NCI-H1930 (cell line): Measurements from ENCODE around the gene PDE1A.
"Not testable (repeated sequence)": the region's sequence is repeated elsewhere in the genome, so short reads cannot be mapped to it uniquely, and the experiment has no call there.

Source experiments
- DNase-seq, 2 experiments: peaks; one replicate each; lab custom pipeline; 2025; lab: John Stamatoyannopoulos, UW

The PDE1A gene

DNA sequence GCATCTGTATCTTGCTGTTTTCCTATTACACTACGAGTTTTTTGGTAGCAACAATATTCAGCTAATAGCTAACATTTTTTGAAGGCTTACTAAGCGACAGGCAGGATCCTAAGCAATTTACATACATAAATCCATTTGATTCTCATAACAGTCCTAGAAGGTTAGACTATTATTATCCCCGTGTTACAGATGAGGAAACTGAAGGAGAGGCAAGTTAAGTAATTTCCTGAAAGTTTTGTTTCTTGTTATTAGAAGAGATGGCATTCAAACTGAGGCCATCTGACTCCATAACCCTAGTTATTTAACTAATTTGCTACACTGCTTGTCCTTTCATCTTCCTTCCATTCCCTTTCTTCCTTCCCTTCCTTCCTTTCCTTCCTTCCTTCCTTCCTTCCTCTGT, 68.2 kb downstream of the PDE1A start:
- no peak for DNase-seq

DNA sequence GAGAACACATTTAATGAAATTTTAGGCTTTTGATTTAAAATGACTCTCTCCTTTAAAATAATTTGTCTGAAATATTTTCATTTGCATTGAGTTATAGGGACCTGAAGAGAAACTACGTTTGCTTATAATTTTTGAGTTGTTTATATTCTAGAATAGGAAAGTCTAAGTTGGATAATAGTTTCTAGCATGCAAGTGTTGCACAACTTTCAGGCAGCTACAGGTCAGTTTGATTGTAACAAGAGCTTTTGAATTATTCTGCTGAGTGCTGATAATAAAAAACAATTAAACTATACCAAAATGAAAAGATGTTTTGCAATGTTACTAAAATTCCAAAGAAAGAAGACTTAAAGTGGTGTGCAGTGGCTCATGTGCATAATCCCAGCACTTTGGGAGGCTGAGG, 71.0 kb downstream of the PDE1A start:
- DNase-seq = no peak

DNA sequence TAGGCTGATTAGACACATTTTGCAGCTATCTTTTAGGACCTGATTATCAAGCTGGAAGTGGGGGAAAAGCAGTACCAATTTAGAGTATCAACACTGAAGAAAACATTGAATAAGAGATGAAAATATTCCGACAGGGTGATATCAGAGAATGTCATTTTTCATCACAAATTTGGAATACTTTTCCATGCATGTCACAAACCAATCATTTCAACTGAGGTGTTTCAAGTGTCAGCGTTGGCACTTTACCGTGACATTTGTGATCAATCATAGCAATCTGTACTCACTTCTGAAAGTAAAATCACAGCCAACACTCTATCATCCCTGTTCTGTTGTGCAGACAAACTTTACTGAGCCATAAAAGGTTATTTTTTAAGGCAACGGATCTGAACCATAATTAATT, 75.4 kb downstream of the PDE1A start:
- no peak for DNase-seq

DNA sequence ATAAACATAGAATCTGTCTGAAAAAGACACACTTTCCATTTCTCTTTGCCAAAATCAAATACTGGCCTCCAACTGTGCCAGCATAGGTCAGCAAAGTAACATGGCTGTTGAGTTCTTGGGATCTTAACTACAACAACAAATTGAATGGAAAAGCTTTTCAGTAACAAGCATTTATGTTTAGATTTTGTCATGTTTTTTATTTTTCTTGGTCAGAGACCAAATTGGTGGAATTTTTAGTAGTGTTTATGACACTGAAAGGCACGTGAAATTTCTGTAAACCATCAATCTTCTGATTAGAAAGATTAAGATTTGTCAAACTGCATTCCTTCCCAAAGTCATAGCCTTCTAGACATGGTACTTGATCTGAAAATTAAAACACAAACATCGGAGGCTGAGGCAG, 77.6 kb downstream of the PDE1A start:
- DNase-seq = no peak

DNA sequence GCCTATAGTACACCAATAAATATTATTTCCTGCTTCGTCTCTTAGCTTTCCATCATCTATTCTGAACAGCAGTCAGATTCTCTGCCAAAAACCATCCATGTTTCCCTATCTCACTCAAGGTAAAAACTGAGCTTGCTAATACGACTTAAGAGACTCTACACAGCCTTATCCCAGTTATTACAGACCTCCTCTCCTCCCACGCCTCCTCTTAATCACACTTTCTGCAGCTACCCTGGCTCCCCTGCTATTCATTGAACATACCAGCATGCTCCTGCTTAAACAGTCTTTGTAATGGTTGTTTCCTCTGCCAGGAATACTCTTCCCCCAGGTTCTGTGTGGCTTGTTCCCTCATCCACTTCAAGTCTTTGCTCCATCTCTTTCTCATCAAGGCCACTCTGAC, 81.5 kb downstream of the PDE1A start:
- DNase-seq = no peak

DNA sequence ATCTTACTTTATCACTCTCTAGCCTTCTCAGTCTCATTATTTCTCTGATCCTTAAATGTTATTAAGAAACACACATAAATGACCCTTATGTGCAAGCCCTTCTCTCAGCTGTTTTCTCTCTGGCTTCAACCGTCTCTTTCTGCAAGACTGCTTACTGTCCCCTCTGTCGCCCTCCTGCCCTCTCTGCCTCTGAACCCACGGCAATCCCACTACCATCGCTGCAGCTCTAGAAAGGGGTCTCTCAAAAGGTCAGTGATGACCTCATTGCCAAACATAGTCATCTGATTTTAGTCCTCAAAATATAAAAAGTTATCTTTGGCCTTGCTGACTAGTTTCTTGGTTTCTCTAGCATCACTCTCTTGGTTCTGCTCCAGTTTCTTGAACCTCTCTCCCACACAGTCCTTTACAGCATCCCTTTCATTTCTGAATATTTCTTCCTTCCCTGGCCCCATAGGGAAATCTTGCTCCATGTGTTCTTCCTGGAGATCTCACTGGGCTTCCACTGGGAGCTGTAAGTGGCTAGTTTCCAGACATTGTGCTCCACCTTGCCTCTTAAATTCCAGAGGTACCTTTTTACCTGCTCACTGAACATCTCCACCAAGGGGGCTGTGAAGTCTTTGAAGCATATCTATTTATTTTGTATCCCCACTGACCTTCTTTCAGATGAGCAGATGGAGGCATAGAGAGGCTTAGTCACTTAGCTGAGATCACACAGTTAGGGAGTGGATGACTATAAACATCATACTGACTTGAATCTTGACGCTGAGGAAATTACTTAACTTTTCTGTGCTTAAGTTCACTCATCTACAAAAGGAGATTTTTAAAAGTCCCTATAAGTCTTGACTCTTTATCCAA, 96.2 kb downstream of the PDE1A start:
- DNase-seq = no peak

DNA sequence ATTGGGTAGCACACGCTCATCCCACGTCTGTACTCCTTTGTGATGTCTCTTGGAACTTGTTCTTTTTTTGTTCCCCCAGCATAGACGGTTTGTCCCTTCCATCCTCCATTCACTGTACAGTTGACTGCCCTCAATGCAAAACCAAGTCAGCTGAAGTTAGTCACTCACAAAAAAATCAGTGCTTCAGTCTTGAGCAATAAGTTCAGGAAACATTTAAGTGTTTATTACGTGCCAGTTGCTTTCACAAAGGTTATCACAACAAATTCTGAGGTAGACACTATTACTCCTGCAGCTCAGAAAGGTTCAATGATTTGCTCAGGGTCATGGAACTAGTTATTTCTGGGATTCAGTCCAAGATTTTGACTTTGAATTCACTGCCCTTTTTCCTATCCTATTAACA, 102.2 kb downstream of the PDE1A start:
- no peak for DNase-seq

DNA sequence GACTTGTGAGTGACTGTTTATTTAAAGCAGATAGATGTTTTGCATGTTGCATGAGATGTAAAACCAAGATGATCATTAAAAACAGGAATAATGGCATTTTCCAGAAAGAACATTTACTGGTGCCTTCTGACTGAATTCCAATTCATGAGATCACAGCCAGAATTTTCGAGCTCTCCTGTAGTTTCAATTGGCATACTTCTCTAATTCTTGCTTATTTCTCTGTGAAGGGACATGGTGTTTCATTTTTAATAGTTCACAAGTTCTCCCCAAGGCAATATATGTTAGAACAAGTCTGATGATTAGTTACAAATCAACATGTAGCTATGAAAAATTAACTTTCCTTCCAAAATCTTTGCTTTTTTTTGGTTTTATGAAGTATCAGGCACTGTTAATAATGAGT, 105.7 kb downstream of the PDE1A start:
- DNase-seq = no peak

DNA sequence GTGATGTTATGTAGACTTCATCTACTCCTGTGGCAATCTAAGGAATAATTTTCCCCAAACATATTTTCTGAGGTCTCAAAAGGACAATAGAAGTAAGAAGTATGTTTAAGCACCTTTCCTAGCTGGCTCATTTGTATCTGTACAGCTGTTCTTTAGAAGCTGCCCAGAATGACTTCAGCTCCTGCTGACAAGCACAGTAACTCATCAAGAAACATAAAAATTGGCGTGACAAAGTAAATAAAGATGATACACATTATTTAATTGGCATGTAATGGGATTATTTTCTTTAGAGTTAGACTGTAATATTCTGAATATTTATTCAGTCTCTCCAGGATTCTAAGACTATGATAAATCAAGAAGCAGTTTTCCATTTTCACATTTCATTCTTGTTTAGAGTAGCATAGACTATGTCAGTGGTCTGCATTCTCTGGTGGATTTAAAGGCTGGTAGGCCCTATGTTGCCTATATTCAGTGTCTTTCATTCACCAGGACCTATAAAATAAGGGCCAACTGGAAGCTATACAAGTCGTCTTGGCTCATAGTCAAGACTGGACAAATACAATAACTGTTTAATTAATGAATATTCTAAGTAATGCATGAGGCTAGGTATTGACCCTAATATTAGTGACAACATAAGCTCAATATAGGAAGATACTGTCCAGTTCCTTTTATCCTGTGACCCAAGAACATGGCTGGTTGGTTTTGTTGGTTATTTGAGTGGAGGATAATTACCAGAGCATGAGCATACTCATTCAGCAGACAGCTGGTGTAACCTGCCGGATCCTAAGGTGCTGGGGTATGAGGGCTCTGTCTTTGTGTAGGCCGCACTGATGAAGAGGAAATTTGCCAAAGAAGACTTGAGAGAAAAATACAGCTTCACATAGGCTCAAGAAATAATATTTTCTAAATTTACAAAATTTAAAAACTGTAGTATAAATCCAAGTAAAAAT, 107.0 kb downstream of the PDE1A start:
- peak; percentile 59 to 68 for DNase-seq

DNA sequence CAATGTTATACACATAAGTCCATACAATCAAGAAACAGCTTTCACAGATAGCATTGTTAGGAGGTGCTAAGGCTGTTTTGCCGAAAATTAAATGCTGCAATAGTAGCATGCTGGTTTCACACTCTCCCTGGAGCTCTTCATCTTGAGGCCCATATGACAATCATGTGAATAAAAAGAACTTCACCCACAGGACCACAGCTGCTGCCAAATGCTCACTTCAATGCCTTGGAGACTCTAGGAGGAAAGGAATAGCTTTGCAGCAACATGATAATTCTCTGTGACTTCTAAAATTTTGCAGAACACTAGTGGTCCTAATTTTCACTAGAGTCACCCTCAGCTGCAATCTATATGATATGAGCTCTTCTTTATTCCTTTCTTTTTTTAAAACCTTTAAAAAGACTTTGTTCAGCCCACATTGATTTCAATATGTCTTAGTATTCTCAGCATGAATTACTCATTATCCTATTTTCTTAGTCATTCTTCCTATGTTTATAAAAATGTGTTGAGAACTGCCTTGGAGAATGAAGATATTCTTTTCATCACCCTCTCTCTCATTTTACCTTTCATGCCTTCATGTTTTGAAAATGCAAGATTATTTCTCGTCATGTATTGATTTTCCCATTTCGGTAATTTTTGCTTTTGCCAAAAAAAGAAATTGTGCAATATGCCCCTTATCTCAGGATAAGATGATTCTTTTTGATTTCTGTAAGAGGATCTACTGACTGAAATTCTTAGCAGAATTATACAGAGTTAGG, 108.2 kb downstream of the PDE1A start:
- no peak for DNase-seq

DNA sequence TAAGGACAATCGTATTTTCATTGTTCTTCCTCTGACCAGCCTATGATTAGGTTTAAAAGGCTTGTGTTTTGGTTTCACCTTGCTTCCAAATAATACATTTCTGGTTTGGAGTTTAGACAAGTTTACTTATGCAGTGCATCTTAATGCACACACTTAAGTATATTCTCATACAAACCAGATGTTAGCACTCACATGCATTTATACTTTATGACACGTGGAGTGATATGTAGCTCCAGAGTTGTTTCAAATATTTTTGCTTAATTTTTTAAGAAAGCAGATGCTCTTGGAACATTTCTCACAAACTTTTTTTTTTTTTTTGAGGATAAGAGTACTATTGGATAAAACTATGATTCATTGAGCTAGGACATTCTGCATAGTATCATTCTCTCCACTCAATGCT, 109.9 kb downstream of the PDE1A start:
- DNase-seq = no peak

DNA sequence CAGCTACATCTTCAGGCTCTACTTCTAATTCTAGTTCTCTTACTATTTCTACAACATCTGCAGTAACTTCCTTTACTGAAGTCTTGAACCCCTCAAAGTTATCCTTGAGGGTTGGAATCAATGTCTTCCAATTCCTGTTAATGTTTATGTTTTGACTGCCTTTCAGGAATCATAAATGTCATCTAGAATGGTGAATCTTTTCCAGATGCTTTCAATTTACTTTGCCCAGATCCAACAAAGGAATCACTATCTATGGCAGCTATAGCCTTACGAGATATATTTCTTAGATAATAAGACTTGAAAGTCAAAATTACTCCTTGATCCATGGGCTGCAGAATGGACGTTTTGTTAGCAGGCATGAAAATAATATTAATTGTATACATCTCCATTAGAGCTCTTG, 123.9 kb downstream of the PDE1A start:
- DNase-seq = no peak

DNA sequence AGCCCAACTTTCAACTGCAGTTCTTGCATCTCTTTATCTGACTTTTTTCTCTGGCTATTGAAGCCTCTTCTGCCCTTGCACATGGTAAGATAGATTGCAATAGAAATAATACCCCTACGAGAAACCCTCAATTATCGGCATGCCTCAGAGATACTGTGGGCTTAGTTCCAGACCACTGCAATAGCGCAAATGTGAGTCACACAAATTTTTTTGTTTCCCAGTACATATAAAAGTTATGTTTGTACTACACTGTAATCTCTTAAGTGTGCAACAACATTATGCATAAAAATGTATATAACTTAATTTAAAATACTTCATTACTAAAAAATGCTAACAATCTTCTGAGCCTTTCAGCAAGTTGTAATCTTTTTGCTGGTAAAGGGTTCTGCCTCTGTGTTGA, 124.7 kb downstream of the PDE1A start:
- no peak for DNase-seq

DNA sequence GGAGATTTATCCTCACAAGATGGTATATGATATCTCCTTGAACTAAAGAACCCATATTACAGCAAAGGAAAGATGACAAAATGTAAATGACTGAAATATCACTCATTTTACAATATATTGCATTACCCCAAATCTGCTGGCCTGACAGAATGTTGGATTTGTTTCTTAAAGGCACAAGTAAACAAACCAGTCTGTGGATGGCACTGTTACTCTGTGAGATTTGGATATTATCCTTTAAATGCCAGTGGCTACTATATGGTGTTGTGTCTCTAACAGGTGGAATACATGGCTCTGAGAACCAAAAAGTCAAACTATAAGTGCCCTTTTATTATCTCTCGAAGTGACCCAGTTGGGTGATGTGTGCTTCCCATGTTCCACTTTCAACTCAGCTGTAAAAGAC, 125.7 kb downstream of the PDE1A start:
- DNase-seq = no peak

DNA sequence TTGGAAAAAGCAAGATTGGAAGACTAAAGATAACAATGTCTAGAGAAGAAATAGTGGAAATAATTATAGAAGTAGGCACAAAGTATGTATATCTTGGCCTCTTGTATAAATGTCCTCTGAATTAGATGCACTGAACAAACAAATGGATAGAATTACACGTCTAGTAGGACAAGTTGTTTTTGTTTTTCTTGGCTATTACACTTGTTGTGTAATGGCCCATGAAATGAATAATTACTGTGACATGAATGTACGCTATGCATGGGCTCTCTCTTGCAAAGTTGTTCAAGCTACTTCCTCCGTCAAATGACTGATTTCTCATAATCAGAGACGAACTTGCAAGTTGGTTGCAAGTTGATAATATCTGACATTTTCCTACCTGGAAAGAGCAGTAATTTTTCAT, 126.2 kb downstream of the PDE1A start:
- no peak for DNase-seq

DNA sequence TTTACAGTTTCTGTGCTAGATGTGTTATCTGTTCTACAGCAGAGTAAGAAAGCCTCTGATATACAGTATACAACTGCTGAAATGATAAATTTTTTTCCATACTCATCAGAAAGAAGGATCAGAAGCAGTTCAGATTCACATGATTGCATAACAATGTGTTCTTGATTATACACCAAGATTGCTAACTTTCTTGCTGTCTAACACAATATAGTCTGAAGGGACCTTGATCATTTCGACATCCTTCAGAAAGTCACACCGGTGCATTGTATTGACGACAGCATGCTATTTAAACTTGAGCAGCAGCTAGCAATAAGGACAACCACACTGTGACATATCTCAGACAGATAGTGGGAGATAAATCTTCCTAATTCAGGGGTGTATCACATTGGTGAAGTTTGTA, 127.2 kb downstream of the PDE1A start:
- DNase-seq = no peak

DNA sequence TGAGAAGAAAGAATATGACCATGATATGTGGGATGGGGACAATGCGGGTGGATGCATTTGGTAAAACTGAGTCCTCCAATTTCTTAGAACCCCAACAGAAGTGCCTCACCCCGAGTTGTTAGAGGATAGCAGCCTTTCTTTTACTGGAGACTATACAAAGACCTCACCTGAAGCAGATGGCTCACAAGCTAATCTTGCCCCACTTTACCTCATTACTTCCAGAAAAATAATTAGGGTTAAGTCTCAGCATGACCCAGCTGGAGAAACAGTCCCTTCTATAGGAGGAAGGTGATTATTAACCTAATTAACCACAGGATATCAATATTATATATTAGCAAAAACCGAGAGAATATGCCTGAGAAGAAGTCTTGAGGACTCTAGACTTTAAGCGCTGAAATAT, 128.4 kb downstream of the PDE1A start:
- no peak for DNase-seq

DNA sequence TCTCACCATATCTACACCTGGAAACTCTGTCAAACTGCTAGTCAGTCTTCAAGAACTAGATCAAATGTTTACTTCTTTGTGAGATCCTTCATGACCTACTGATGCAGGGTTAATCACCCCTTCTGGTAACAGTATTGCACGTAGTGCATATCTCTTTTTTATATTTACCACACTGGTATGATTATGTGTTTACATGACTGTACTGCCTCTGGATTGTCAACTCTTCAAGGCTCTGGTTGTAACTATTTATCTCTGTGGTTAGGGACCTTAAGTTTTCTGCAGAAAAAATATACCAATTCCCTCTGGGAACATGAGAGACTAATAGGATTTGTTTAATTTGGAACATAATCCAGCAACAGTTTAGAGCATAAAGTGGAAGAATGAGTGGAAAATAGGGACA, 135.5 kb downstream of the PDE1A start:
- DNase-seq = no peak

DNA sequence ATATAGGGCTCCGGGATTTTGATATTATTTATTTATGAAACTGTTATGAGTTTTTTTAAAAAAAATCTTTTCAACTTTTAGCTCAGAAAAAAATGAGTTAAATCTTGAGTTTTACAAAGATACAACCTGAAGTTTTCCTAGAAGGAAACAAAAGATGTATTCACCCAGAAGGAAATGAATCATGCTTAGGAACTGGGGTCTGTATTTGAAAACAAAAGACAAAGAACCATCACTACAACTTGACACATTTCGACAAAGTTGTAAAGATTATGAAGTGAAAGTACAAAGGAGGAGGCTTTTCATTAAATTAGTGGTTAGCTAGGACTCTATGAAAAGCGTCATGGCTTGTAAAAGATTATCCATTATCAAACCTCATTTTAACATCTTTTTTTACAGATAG, 143.3 kb downstream of the PDE1A start:
- no peak for DNase-seq

DNA sequence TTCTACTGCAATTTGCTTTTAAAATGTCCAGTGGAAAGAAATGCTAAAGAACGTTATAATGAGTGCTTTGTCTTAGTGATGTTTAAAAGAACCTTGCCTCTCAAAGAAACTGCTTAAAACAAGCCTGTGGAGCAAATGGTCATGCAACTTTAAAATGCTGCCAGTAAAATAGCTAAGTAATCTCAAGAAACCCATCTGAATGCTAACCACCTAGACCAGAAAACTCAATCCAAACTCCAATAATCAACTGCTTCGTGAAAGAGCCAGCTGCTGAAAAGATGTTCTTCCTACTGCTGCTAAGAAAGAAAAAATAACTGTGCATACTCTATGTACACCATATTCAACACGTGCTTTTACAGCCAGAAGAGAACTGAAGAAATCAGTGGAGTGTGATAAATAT, 145.6 kb downstream of the PDE1A start:
- no peak for DNase-seq

DNA sequence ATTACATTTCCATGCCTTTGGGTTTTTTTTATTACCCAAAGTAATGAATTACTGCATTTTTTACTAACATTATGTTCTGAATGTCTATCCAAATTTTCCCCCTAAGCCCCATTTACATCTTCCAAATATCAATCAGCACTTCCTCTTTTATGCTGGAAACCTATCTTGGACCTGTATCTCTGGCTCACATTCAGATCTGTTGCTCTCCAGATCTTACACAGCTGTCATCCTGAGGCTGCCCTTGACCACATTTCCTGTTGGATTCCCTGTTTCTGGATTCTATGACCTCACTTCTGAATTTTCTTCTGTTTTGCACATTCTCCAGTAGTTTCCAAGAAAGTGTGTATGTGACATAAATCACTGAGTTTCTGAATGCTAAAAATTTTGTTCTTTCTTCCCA, 146.7 kb downstream of the PDE1A start:
- DNase-seq = no peak

DNA sequence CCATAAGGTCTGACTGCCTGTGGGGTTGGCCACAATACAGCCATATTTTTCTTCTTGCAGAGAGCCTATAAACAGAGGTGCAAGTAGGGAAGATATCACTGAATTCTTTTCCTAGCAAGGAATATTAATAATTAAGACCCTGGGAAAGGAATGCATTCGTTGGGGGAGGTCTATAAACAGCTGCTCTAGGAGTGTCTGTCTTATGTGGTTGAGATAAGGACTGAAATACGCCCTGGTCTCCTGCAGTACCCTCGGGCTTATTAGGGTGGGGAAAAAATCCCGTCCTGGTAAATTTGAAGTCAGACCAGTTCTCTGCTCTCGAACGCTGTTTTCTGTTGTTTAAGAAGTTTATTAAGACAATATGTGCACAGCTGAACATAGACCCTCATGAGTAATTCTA, 150.2 kb downstream of the PDE1A start:
- not testable (repeated sequence) for DNase-seq
